A673 (cell line): ENCODE data around the gene VEGFC. TPM values are rescaled to one million over a fixed set of nuclear protein-coding genes. Genes with fewer than 3 reads are reported as not detected.

Source experiments
- BruUV-seq: library from RNA; stranded (reverse); fragments of 400-500 nt; replicated peaks from 2 replicates; lab custom pipeline; 2021; lab: Mats Ljungman, UMichigan
- CTCF ChIA-PET: fragments of 300-600 bp; sonication (Branson Sonifier 250); formaldehyde crosslinking; loops from one replicate; lab custom pipeline; 2022; ENCODE audit warnings: antibody characterized with exemption; lab: Charles Lee
- POLR2A ChIA-PET: fragments of 300-600 bp; sonication (Branson Sonifier 250); formaldehyde crosslinking; loops from one replicate; lab custom pipeline; 2022; ENCODE audit warnings: antibody characterized with exemption; ENCODE audit not compliant: low non-redundant PET; lab: Charles Lee
- DNase-seq: peaks from one replicate; pipeline ENCODE4 v3.0.0-alpha.2; 2015; ENCODE audit warnings: low spot score
- H3K27ac ChIP-seq: fragments of 200-600 bp; sonication (generic); 2 replicates; pipeline ENCODE4 v1.5.1; 2016; ENCODE audit warnings: mixed run types, low read depth, mild to moderate bottlenecking, mixed read lengths, antibody characterized with exemption, low read length; ENCODE audit not compliant: poor library complexity, severe bottlenecking
- H3K27me3 ChIP-seq: fragments of 200-600 bp; sonication (generic); replicated peaks from 2 replicates; pipeline ENCODE4 v1.6.1; 2017; ENCODE audit warnings: mixed run types, low read depth, mild to moderate bottlenecking, mixed read lengths, antibody characterized with exemption, low read length; ENCODE audit not compliant: insufficient read depth, poor library complexity
- H3K36me3 ChIP-seq: fragments of 200-600 bp; sonication (generic); 2 replicates; pipeline ENCODE4 v1.6.1; 2016; ENCODE audit warnings: mixed run types, mild to moderate bottlenecking, mixed read lengths, antibody characterized with exemption, low read length; ENCODE audit not compliant: insufficient read depth, poor library complexity, severe bottlenecking
- H3K4me1 ChIP-seq: fragments of 200-600 bp; sonication (generic); 2 replicates; pipeline ENCODE4 v1.6.1; 2017; ENCODE audit warnings: mixed run types, mild to moderate bottlenecking, mixed read lengths, antibody characterized with exemption, low read length; ENCODE audit not compliant: insufficient read depth, poor library complexity, severe bottlenecking
- H3K4me3 ChIP-seq: fragments of 200-600 bp; sonication (generic); 2 replicates; pipeline ENCODE4 v1.5.1; 2016; ENCODE audit warnings: low read depth, mixed run types, mild to moderate bottlenecking, mixed read lengths, low read length; ENCODE audit not compliant: poor library complexity, severe bottlenecking
- H3K9me3 ChIP-seq: fragments of 200-600 bp; sonication (generic); 2 replicates; pipeline ENCODE4 v1.6.1; 2016; ENCODE audit warnings: mixed run types, low read depth, mild to moderate bottlenecking, mixed read lengths, antibody characterized with exemption, low read length; ENCODE audit not compliant: poor library complexity, severe bottlenecking
- CTCF ChIP-seq: fragments of 300-800, 200-600 bp; sonication (generic); conservative IDR thresholded peaks from 2 replicates; pipeline ENCODE4 v1.5.1; 2017; ENCODE audit warnings: low read depth, mild to moderate bottlenecking, antibody characterized with exemption, low read length, moderate library complexity, mixed read lengths
- EZH2 ChIP-seq: fragments of 200-600 bp; sonication (generic); IDR thresholded peaks from 2 replicates; pipeline ENCODE4 v1.6.1; 2017; ENCODE audit warnings: borderline replicate concordance, low read depth, mild to moderate bottlenecking, mixed read lengths, antibody characterized with exemption, low read length; ENCODE audit not compliant: poor library complexity, severe bottlenecking
- intact Hi-C: fragments of 100-400 bp; cut with micrococcal nuclease; formaldehyde crosslinking; loops from one replicate; pipeline ENCODE4 v1.10.0; 2022; ENCODE audit not compliant: unreplicated experiment
- total RNA-seq: library from RNA; stranded (reverse); gene quantifications from 2 replicates; pipeline ENCODE4 v1.2.3, GENCODE V29; 2021

Gene VEGFC
- total RNA-seq, 1 experiment from 2014 or later: not detected

GRCh38 chr4:176784816-176785215 is 7.9 kb downstream of the VEGFC start:
- H3K27me3 ChIP-seq: peaks cover 35% of the 10 kb centered on the region
- TF ChIP-seq EZH2 (no peak), CTCF (no peak)
- POLR2A ChIA-PET: no interaction called here
- H3K27ac ChIP-seq: no peak overlapping the region
- intact Hi-C loops: no loop called here
- CTCF ChIA-PET: no interaction called here
- no peaks in the 10 kb centered on the region for H3K36me3 ChIP-seq
- no TSS peak for BruUV-seq
- H3K4me1 ChIP-seq: no peaks in the 10 kb centered on the region
- no peak overlapping the region for H3K4me3 ChIP-seq
- H3K9me3 ChIP-seq: no peaks in the 10 kb centered on the region
- DNase-seq: no peak

- Histone ChIP-seq H3K36me3 (no peaks in the 10 kb centered on the region), H3K4me3 (no peak overlapping the region), H3K4me1 (no peaks in the 10 kb centered on the region), H3K27ac (no peak overlapping the region), H3K9me3 (no peaks in the 10 kb centered on the region), H3K27me3 (peaks cover 17% of the 10 kb centered on the region)
- intact Hi-C loops: no loop called here
- no peak for DNase-seq
- ChIA-PET POLR2A (no interaction called here), CTCF (no interaction called here)
- BruUV-seq: no TSS peak
- TF ChIP-seq CTCF (no peak), EZH2 (no peak)
These were observed 9.9 kb downstream of the VEGFC start for GRCh38 chr4:176782794-176783193.

GRCh38 chr4:176782191-176782590 is 10.5 kb downstream of the VEGFC start:
- ChIA-PET POLR2A (no interaction called here), CTCF (no interaction called here)
- no peak overlapping the region for H3K27ac ChIP-seq
- H3K4me3 ChIP-seq: no peak overlapping the region
- TF ChIP-seq EZH2 (no peak), CTCF (no peak)
- intact Hi-C loops: no loop called here
- no peaks in the 10 kb centered on the region for H3K36me3 ChIP-seq
- no TSS peak for BruUV-seq
- H3K9me3 ChIP-seq: no peaks in the 10 kb centered on the region
- H3K4me1 ChIP-seq: no peaks in the 10 kb centered on the region
- H3K27me3 ChIP-seq: peaks cover 11% of the 10 kb centered on the region
- no peak for DNase-seq
